Neural crest cell (in vitro differentiated cells): Measurements from ENCODE around the gene MBD3L2. TPM values are rescaled to one million over a fixed set of nuclear protein-coding genes. Genes with fewer than 3 reads are reported as not detected.

Experiments used
- DNase-seq: peaks from one replicate; pipeline ENCODE4 v3.0.0; 2021; ENCODE audit warnings: low read depth, mixed read lengths, low spot score
- H3K27ac Mint-ChIP-seq: one replicate; pipeline ENCODE4 v1.8.0; 2021; ENCODE audit warnings: mild to moderate bottlenecking, mixed read lengths; ENCODE audit not compliant: unreplicated experiment
- H3K27me3 Mint-ChIP-seq: 2 replicates; pipeline ENCODE4 v1.8.0; 2021; ENCODE audit warnings: low read depth, mild to moderate bottlenecking, mixed read lengths
- H3K36me3 Mint-ChIP-seq: 2 replicates; pipeline ENCODE4 v1.8.0; 2021; ENCODE audit warnings: low read depth, mild to moderate bottlenecking, mixed read lengths
- H3K4me1 Mint-ChIP-seq: 2 replicates; pipeline ENCODE4 v1.8.0; 2021; ENCODE audit warnings: mixed read lengths
- H3K4me3 Mint-ChIP-seq: one replicate; pipeline ENCODE4 v1.8.0; 2021; ENCODE audit warnings: mild to moderate bottlenecking, mixed read lengths
- H3K9me3 Mint-ChIP-seq: 2 replicates; pipeline ENCODE4 v1.8.0; 2021; ENCODE audit warnings: mixed read lengths
- total RNA-seq: library from RNA; stranded (reverse); gene quantifications from 2 replicates; pipeline ENCODE4 v1.2.1, GENCODE V29; 2021
- TF ChIP-seq, protein P1 (sequence below): fragments of 200-600 bp; sonication (generic); conservative IDR thresholded peaks from 2 replicates; pipeline ENCODE4 v1.5.0; 2021; ENCODE audit warnings: antibody characterized with exemption, mild to moderate bottlenecking

Gene MBD3L2
- total RNA-seq, 1 donor from 2014 or later = not detected

DNA sequence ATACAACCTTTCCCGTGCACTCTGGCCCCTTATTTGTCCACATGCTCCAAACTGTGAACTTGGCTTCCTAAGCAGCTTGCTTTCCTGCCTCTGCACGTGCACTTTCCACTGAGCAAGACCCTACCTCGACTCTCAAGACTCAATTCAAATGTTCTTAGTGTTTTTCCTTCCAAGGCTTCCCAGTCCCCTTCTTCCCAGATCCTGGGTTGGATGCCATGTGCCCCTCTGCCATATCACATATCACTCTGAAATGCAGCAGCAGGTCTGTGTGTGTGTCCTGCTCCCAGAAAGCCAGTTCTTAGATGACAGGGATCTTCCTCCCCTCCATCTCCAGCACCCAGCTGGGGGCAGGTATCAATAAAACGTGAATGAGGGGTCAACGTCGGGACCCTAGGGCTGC lies 23.4 kb downstream of the MBD3L2 start:
- peaks cover 3% of the 10 kb centered on the region for H3K27me3 Mint-ChIP-seq
- H3K36me3 Mint-ChIP-seq = peaks cover 39% of the 10 kb centered on the region
- no peak overlapping the region for H3K27ac Mint-ChIP-seq
- peak overlapping the region; percentile 79 for H3K4me3 Mint-ChIP-seq
- H3K9me3 Mint-ChIP-seq = peaks cover 6% of the 10 kb centered on the region
- peaks cover 12% of the 10 kb centered on the region for H3K4me1 Mint-ChIP-seq
- TF ChIP-seq, protein P1, sequence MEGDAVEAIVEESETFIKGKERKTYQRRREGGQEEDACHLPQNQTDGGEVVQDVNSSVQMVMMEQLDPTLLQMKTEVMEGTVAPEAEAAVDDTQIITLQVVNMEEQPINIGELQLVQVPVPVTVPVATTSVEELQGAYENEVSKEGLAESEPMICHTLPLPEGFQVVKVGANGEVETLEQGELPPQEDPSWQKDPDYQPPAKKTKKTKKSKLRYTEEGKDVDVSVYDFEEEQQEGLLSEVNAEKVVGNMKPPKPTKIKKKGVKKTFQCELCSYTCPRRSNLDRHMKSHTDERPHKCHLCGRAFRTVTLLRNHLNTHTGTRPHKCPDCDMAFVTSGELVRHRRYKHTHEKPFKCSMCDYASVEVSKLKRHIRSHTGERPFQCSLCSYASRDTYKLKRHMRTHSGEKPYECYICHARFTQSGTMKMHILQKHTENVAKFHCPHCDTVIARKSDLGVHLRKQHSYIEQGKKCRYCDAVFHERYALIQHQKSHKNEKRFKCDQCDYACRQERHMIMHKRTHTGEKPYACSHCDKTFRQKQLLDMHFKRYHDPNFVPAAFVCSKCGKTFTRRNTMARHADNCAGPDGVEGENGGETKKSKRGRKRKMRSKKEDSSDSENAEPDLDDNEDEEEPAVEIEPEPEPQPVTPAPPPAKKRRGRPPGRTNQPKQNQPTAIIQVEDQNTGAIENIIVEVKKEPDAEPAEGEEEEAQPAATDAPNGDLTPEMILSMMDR = no peak
- no peak for DNase-seq

DNA sequence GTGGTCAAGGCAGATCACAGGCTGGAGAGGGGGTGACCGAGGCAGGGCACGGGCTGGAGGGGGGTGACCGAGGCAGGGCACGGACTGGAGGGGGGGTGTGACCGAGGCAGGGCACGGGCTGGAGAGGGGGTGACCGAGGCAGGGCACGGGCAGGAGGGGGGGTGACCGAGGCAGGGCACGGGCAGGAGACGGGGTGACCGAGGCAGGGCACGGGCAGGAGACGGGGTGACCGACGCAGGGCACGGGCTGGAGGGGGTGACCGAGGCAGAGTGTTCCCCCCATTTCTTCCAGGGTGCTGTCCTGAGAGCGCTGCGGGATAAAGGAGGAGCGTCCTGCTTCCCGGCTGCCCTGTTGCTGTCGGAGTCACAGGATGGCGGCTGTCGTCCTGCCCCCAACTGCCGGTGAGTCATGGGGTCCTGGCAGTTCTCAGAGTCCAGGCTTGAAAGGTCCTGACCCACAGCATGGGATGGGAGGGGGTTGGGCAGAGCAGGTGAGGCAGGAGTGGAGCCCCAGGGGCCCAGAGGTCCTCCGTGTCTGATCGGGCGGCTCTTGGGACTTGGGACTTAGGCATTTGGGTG lies 25.7 kb downstream of the MBD3L2 start:
- peaks cover 56% of the 10 kb centered on the region for H3K36me3 Mint-ChIP-seq
- H3K9me3 Mint-ChIP-seq = peaks cover 14% of the 10 kb centered on the region
- H3K27ac Mint-ChIP-seq = no peak overlapping the region
- no peaks in the 10 kb centered on the region for H3K27me3 Mint-ChIP-seq
- TF ChIP-seq, protein P1 = no peak
- H3K4me1 Mint-ChIP-seq = peaks cover 4% of the 10 kb centered on the region
- DNase-seq = no peak
- H3K4me3 Mint-ChIP-seq = no peak overlapping the region

DNA sequence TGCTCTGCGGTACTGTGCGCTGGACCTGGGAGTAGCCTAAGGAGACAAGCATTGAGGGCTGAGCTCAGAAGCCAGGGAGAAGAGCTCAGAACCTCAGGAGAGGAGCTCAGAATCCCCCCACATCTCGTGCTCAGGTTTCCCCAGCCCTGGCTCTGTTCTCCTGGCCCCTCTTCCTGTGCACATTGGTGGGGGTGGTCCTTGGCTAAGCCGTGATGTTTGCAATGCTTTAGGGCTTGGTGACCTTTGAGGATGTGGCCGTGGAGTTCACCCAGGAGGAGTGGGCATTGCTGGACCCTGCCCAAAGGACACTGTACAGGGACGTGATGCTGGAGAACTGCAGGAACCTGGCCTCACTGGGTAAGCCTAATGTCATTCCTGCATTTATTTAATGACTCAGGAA lies 27.0 kb downstream of the MBD3L2 start:
- no peak overlapping the region for H3K4me3 Mint-ChIP-seq
- peaks cover 70% of the 10 kb centered on the region for H3K36me3 Mint-ChIP-seq
- peaks cover 4% of the 10 kb centered on the region for H3K4me1 Mint-ChIP-seq
- TF ChIP-seq, protein P1 = no peak
- H3K9me3 Mint-ChIP-seq = peaks cover 17% of the 10 kb centered on the region
- H3K27me3 Mint-ChIP-seq = no peaks in the 10 kb centered on the region
- DNase-seq = no peak
- H3K27ac Mint-ChIP-seq = no peak overlapping the region

DNA sequence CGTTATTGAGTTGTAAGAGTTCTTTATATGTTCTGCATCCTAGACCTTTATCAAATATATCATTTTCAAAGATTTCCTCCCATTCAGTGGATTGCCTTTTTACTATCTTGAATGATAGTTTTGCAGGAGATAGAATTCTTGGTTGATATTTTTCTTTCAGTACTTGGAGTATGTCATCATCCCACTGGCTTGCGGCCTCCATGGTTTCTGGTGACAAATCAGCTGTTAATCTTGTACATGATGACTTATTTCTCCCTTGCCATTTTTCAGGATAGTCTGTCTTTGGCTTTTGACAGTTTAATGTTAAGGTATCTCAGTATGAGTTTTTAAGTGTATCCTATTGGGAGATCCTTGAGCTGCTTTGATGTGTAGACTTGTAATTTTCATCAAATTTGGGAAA lies 28.9 kb downstream of the MBD3L2 start:
- H3K27me3 Mint-ChIP-seq = peaks cover 2% of the 10 kb centered on the region
- peaks cover 23% of the 10 kb centered on the region for H3K9me3 Mint-ChIP-seq
- H3K27ac Mint-ChIP-seq = no peak overlapping the region
- peaks cover 81% of the 10 kb centered on the region for H3K36me3 Mint-ChIP-seq
- DNase-seq = no peak
- H3K4me3 Mint-ChIP-seq = peak overlapping the region; percentile 12
- TF ChIP-seq, protein P1 = no peak
- no peaks in the 10 kb centered on the region for H3K4me1 Mint-ChIP-seq

DNA sequence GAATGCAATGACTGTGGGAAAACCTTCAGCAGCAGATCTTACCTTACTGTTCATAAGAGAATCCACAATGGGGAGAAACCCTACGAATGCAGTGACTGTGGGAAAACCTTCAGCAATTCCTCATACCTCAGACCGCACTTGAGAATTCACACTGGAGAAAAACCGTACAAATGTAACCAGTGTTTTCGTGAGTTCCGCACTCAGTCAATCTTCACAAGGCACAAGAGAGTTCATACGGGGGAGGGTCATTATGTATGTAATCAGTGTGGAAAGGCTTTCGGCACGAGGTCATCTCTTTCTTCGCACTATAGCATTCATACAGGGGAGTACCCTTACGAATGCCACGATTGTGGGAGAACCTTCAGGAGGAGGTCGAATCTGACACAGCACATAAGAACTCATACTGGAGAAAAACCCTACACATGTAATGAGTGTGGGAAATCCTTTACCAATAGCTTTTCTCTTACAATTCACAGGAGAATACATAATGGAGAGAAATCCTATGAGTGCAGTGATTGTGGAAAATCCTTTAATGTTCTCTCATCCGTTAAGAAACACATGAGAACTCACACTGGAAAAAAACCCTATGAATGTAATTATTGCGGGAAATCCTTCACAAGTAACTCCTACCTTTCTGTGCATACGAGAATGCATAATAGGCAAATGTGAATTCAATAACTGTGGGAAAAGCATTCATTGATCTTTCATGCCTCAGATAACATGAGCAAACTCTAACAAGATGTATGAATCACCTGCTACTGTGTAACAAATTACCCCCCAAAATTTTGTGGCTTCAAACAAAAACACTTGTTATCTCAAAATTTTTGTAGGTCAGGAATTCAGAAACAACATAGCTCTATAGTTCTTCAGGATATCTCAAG lies 34.2 kb downstream of the MBD3L2 start:
- no peak for DNase-seq
- Mint-ChIP-seq H3K4me3 (peak overlapping the region; percentile 58), H3K4me1 (no peaks in the 10 kb centered on the region), H3K27me3 (peaks cover 4% of the 10 kb centered on the region), H3K36me3 (peaks cover 81% of the 10 kb centered on the region), H3K27ac (no peak overlapping the region), H3K9me3 (peaks cover 24% of the 10 kb centered on the region)
- TF ChIP-seq, protein P1 = no peak
